Neutrophil (primary cell): ENCODE data around the gene PDLIM5.

Experiments
- H3K27ac ChIP-seq: fragments of 200-600 bp; sonication (generic); 2 replicates; pipeline ENCODE4 v1.5.1; 2016; ENCODE audit warnings: mild to moderate bottlenecking, moderate library complexity
- H3K27me3 ChIP-seq: fragments of 200-600 bp; sonication (generic); 2 replicates; pipeline ENCODE4 v1.6.0; 2016; ENCODE audit warnings: mild to moderate bottlenecking
- H3K36me3 ChIP-seq: fragments of 200-600 bp; sonication (generic); 2 replicates; pipeline ENCODE4 v1.5.1; 2017
- H3K4me1 ChIP-seq, 2 experiments: fragments of 200-600 bp in 1 of 2; sonication (generic) in 1 of 2; 1 replicate in 1 of 2; 2 replicates in 1 of 2; pipeline versions ENCODE4 v1.5.1 to v1.6.1; 2013 to 2016; ENCODE audit warnings: low read depth in 1 of 2, low read length in 1 of 2, mild to moderate bottlenecking in 1 of 2, moderate library complexity in 1 of 2; ENCODE audit not compliant: control insufficient read depth in 1 of 2, insufficient read depth in 1 of 2
- H3K4me3 ChIP-seq, 2 experiments: fragments of 200-600 bp in 1 of 2; sonication (generic) in 1 of 2; 1 replicate in 1 of 2; 2 replicates in 1 of 2; pipeline ENCODE4 v1.5.1; 2013 to 2016; ENCODE audit warnings: low read depth in 1 of 2, low read length in 1 of 2, mild to moderate bottlenecking in 1 of 2, moderate library complexity in 1 of 2
- H3K9me3 ChIP-seq: fragments of 200-600 bp; sonication (generic); 2 replicates; pipeline ENCODE4 v1.5.1; 2016
- CTCF ChIP-seq: fragments of 200-600 bp; sonication (generic); IDR thresholded peaks from 2 replicates; pipeline ENCODE4 v1.5.1; 2016; ENCODE audit warnings: antibody characterized with exemption

PDLIM5 gene

GRCh38 chr4:94448815-94449375 lies 2.8 kb upstream of the PDLIM5 start:
- no peak overlapping the region for H3K4me3 ChIP-seq
- no peaks in the 10 kb centered on the region for H3K36me3 ChIP-seq
- no peaks in the 10 kb centered on the region for H3K9me3 ChIP-seq
- H3K27ac ChIP-seq: no peak overlapping the region
- no peak for TF ChIP-seq CTCF
- H3K27me3 ChIP-seq: peaks cover 32% of the 10 kb centered on the region
- peaks cover 20 to 23% of the 10 kb centered on the region in 2 experiments for H3K4me1 ChIP-seq

GRCh38 chr4:94451051-94451694 lies 569 bp upstream of the PDLIM5 start:
- Histone ChIP-seq H3K36me3 (peaks cover 5% of the 10 kb centered on the region), H3K27me3 (peaks cover 32% of the 10 kb centered on the region), H3K27ac (peak overlapping the region; percentile 87), H3K4me3 (peak overlapping the region; percentile 87 to 94), H3K4me1 (peaks cover 20 to 32% of the 10 kb centered on the region in 2 experiments), H3K9me3 (no peaks in the 10 kb centered on the region)
- TF ChIP-seq CTCF: no peak

GRCh38 chr4:94452476-94453371 lies 982 bp downstream of the PDLIM5 start:
- Histone ChIP-seq H3K9me3 (no peaks in the 10 kb centered on the region), H3K27me3 (peaks cover 29% of the 10 kb centered on the region), H3K4me3 (peak overlapping the region; percentile 87 to 94), H3K27ac (peak overlapping the region; percentile 87), H3K36me3 (peaks cover 11% of the 10 kb centered on the region), H3K4me1 (peaks cover 20 to 32% of the 10 kb centered on the region in 2 experiments)
- TF ChIP-seq CTCF: no peak

- Histone ChIP-seq H3K27me3 (peaks cover 23% of the 10 kb centered on the region), H3K36me3 (peaks cover 11% of the 10 kb centered on the region), H3K4me1 (peaks cover 20 to 32% of the 10 kb centered on the region in 2 experiments), H3K4me3 (peak overlapping the region in 1 of 2 experiments; percentile 94), H3K9me3 (no peaks in the 10 kb centered on the region), H3K27ac (peak overlapping the region; percentile 87)
- TF ChIP-seq CTCF: no peak
Measured at GRCh38 chr4:94453391-94453963, 1.7 kb downstream of the PDLIM5 start.

- H3K27me3 ChIP-seq: peaks cover 15% of the 10 kb centered on the region
- H3K4me1 ChIP-seq: peaks cover 20 to 32% of the 10 kb centered on the region in 2 experiments
- TF ChIP-seq CTCF: no peak
- peaks cover 11% of the 10 kb centered on the region for H3K36me3 ChIP-seq
- no peaks in the 10 kb centered on the region for H3K9me3 ChIP-seq
- H3K27ac ChIP-seq: no peak overlapping the region
- H3K4me3 ChIP-seq: no peak overlapping the region
Measured at GRCh38 chr4:94454405-94454804, 2.7 kb downstream of the PDLIM5 start.
